A673 (cell line): ENCODE data around the gene SDK1. TPM values are rescaled to one million over a fixed set of nuclear protein-coding genes. Genes with fewer than 3 reads are reported as not detected.

ENCODE experiments used
- BruUV-seq: library from RNA; stranded (reverse); fragments of 400-500 nt; replicated peaks from 2 replicates; lab custom pipeline; 2021; lab: Mats Ljungman, UMichigan
- CTCF ChIA-PET: fragments of 300-600 bp; sonication (Branson Sonifier 250); formaldehyde crosslinking; loops from one replicate; lab custom pipeline; 2022; ENCODE audit warnings: antibody characterized with exemption; lab: Charles Lee
- POLR2A ChIA-PET: fragments of 300-600 bp; sonication (Branson Sonifier 250); formaldehyde crosslinking; loops from one replicate; lab custom pipeline; 2022; ENCODE audit warnings: antibody characterized with exemption; ENCODE audit not compliant: low non-redundant PET; lab: Charles Lee
- DNase-seq: peaks from one replicate; pipeline ENCODE4 v3.0.0-alpha.2; 2015; ENCODE audit warnings: low spot score
- H3K27ac ChIP-seq: fragments of 200-600 bp; sonication (generic); 2 replicates; pipeline ENCODE4 v1.5.1; 2016; ENCODE audit warnings: mixed run types, low read depth, mild to moderate bottlenecking, mixed read lengths, antibody characterized with exemption, low read length; ENCODE audit not compliant: poor library complexity, severe bottlenecking
- H3K27me3 ChIP-seq: fragments of 200-600 bp; sonication (generic); replicated peaks from 2 replicates; pipeline ENCODE4 v1.6.1; 2017; ENCODE audit warnings: mixed run types, low read depth, mild to moderate bottlenecking, mixed read lengths, antibody characterized with exemption, low read length; ENCODE audit not compliant: insufficient read depth, poor library complexity
- H3K36me3 ChIP-seq: fragments of 200-600 bp; sonication (generic); 2 replicates; pipeline ENCODE4 v1.6.1; 2016; ENCODE audit warnings: mixed run types, mild to moderate bottlenecking, mixed read lengths, antibody characterized with exemption, low read length; ENCODE audit not compliant: insufficient read depth, poor library complexity, severe bottlenecking
- H3K4me1 ChIP-seq: fragments of 200-600 bp; sonication (generic); 2 replicates; pipeline ENCODE4 v1.6.1; 2017; ENCODE audit warnings: mixed run types, mild to moderate bottlenecking, mixed read lengths, antibody characterized with exemption, low read length; ENCODE audit not compliant: insufficient read depth, poor library complexity, severe bottlenecking
- H3K4me3 ChIP-seq: fragments of 200-600 bp; sonication (generic); 2 replicates; pipeline ENCODE4 v1.5.1; 2016; ENCODE audit warnings: low read depth, mixed run types, mild to moderate bottlenecking, mixed read lengths, low read length; ENCODE audit not compliant: poor library complexity, severe bottlenecking
- H3K9me3 ChIP-seq: fragments of 200-600 bp; sonication (generic); 2 replicates; pipeline ENCODE4 v1.6.1; 2016; ENCODE audit warnings: mixed run types, low read depth, mild to moderate bottlenecking, mixed read lengths, antibody characterized with exemption, low read length; ENCODE audit not compliant: poor library complexity, severe bottlenecking
- EZH2 ChIP-seq: fragments of 200-600 bp; sonication (generic); IDR thresholded peaks from 2 replicates; pipeline ENCODE4 v1.6.1; 2017; ENCODE audit warnings: borderline replicate concordance, low read depth, mild to moderate bottlenecking, mixed read lengths, antibody characterized with exemption, low read length; ENCODE audit not compliant: poor library complexity, severe bottlenecking
- intact Hi-C: fragments of 100-400 bp; cut with micrococcal nuclease; formaldehyde crosslinking; loops from one replicate; pipeline ENCODE4 v1.10.0; 2022; ENCODE audit not compliant: unreplicated experiment
- total RNA-seq: library from RNA; stranded (reverse); gene quantifications from 2 replicates; pipeline ENCODE4 v1.2.3, GENCODE V29; 2021
- TF ChIP-seq, protein P1 (sequence below): fragments of 300-800, 200-600 bp; sonication (generic); conservative IDR thresholded peaks from 2 replicates; pipeline ENCODE4 v1.5.1; 2017; ENCODE audit warnings: low read depth, mild to moderate bottlenecking, antibody characterized with exemption, low read length, moderate library complexity, mixed read lengths

Gene SDK1
- total RNA-seq, 1 experiment from 2014 or later = 14.7 TPM

DNA sequence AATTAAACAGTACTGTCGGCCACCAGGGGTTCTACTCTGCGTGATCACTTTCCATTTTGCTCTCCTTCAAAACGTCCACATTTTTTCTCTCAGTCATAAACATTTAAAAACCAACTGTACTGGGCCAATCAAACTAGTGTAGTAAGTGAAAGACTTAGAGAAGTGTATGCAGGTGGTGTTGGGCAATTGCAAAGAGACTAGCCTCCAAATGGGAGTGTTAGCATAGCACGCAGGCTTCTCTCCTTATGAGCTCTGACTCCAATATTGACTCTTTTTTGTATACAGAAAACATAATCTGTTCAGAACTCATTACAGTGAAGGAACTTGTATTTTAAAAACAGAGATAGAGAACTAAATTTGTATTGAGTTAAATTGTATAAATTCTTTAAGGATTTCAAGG lies 150.6 kb downstream of the SDK1 start:
- no peaks in the 10 kb centered on the region for H3K27me3 ChIP-seq
- no peak overlapping the region for H3K27ac ChIP-seq
- BruUV-seq = no TSS peak
- no peak overlapping the region for H3K4me3 ChIP-seq
- H3K36me3 ChIP-seq = no peaks in the 10 kb centered on the region
- intact Hi-C loops = no loop called here
- ChIA-PET POLR2A (no interaction called here), CTCF (no interaction called here)
- TF ChIP-seq EZH2 = no peak
- TF ChIP-seq, protein P1, sequence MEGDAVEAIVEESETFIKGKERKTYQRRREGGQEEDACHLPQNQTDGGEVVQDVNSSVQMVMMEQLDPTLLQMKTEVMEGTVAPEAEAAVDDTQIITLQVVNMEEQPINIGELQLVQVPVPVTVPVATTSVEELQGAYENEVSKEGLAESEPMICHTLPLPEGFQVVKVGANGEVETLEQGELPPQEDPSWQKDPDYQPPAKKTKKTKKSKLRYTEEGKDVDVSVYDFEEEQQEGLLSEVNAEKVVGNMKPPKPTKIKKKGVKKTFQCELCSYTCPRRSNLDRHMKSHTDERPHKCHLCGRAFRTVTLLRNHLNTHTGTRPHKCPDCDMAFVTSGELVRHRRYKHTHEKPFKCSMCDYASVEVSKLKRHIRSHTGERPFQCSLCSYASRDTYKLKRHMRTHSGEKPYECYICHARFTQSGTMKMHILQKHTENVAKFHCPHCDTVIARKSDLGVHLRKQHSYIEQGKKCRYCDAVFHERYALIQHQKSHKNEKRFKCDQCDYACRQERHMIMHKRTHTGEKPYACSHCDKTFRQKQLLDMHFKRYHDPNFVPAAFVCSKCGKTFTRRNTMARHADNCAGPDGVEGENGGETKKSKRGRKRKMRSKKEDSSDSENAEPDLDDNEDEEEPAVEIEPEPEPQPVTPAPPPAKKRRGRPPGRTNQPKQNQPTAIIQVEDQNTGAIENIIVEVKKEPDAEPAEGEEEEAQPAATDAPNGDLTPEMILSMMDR = no peak
- no peak for DNase-seq
- no peaks in the 10 kb centered on the region for H3K9me3 ChIP-seq
- H3K4me1 ChIP-seq = no peaks in the 10 kb centered on the region

DNA sequence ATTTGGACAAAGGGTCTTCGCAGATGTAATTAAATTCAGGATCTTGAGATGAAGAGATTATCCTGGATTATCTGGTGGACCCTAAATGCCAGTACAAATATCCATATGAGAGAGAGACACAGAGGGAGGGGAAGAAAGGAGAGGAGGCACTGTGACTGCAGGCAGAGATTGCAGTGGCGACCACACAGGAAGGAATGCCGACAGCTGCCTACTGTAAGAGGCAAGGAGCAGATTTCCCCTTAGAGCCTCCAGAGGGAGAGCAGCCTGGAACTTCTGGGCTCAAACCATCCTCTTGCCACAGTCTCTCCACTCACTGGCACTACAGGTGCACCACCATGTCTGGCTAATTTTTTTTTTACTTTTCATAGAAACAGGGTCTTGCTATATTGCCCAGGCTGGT lies 152.3 kb downstream of the SDK1 start:
- POLR2A ChIA-PET = no interaction called here
- H3K27ac ChIP-seq = no peak overlapping the region
- H3K9me3 ChIP-seq = no peaks in the 10 kb centered on the region
- no TSS peak for BruUV-seq
- CTCF ChIA-PET = no interaction called here
- H3K27me3 ChIP-seq = no peaks in the 10 kb centered on the region
- no peaks in the 10 kb centered on the region for H3K36me3 ChIP-seq
- no peak overlapping the region for H3K4me3 ChIP-seq
- intact Hi-C loops = no loop called here
- no peaks in the 10 kb centered on the region for H3K4me1 ChIP-seq
- DNase-seq = no peak
- TF ChIP-seq, protein P1 = no peak
- no peak for TF ChIP-seq EZH2

DNA sequence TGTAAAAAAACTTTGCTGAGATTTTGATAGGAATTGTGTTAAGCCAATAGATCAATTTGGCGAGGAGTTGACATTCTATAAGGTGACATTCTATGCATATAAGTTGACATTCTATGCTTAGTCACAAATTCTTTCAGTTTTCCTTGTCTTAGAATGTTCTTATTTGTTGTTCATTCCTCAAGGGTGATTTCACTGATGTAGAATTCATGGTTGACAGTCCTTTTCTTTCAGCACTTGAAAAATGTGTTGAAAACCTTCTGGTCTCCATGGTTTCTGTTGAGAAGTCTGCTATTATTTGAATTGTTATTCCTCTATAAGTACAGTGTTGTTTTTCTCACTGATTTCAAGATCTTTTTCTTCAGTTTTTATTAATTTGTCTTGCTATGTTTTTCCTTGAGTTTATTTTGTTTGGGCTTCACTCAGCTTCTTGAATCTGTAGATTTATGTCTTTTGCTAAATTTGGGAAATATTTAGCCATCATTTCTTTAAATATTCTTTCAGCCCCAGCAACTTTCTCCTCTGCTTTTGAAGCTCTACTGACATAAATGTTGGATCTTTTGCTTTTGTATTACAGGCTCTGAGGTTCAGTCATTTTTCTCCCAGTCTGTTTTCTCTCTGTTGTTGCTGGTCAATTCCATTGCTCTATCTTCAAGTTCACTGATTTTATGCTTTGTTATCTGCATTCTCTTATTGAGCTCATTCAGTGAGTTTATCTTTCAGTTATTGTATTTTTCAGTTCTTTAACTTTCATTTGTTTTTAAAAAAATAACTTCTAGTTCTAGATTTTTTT lies 154.9 kb downstream of the SDK1 start:
- POLR2A ChIA-PET = no interaction called here
- H3K27ac ChIP-seq = no peak overlapping the region
- DNase-seq = no peak

More for the DNA sequence above, 154.9 kb downstream of the SDK1 start:
- no peaks in the 10 kb centered on the region for H3K27me3 ChIP-seq
- H3K36me3 ChIP-seq = no peaks in the 10 kb centered on the region
- no peak overlapping the region for H3K4me3 ChIP-seq
- H3K4me1 ChIP-seq = no peaks in the 10 kb centered on the region
- BruUV-seq = no TSS peak
- CTCF ChIA-PET = no interaction called here
- intact Hi-C loops = no loop called here
- TF ChIP-seq, protein P1 = no peak
- no peak for TF ChIP-seq EZH2
- H3K9me3 ChIP-seq = no peaks in the 10 kb centered on the region
